DMS53 (cell line): ENCODE results near the gene AP3B1.

Experiments
- DNase-seq: peaks from one replicate; lab custom pipeline; 2025; lab: John Stamatoyannopoulos, UW

AP3B1 gene

GRCh38 chr5:77971776-77972468 is 322.6 kb downstream of the AP3B1 start:
- DNase-seq, result no peak

- no peak for DNase-seq
These were observed 323.6 kb downstream of the AP3B1 start for GRCh38 chr5:77970891-77971290.

- DNase-seq, result no peak
These were observed 330.7 kb downstream of the AP3B1 start for GRCh38 chr5:77963795-77964194.

GRCh38 chr5:77960863-77961396 is 333.6 kb downstream of the AP3B1 start:
- DNase-seq, result no peak

GRCh38 chr5:77960305-77960704 is 334.2 kb downstream of the AP3B1 start:
- no peak for DNase-seq

- DNase-seq, result no peak
These were observed 335.7 kb downstream of the AP3B1 start for GRCh38 chr5:77958642-77959330.

GRCh38 chr5:77957931-77958521 is 336.5 kb downstream of the AP3B1 start:
- DNase-seq, result no peak

- DNase-seq, result no peak
These were observed 337.0 kb downstream of the AP3B1 start for GRCh38 chr5:77957516-77957915.

GRCh38 chr5:77957081-77957480 is 337.4 kb downstream of the AP3B1 start:
- DNase-seq, result no peak

GRCh38 chr5:77955577-77955976 is 338.9 kb downstream of the AP3B1 start:
- DNase-seq, result no peak

- DNase-seq, result no peak
These were observed 341.1 kb downstream of the AP3B1 start for GRCh38 chr5:77953374-77953773.

- DNase-seq, result no peak
These were observed 341.8 kb downstream of the AP3B1 start for GRCh38 chr5:77952636-77953212.
